Activated naive CD4-positive, alpha-beta T cell treated with anti-CD3 and anti-CD28 coated beads for 36 hours (primary cell): Measurements from ENCODE around the gene VASP. TPM values are rescaled to one million over a fixed set of nuclear protein-coding genes. Genes with fewer than 3 reads are reported as not detected.
"Not testable (repeated sequence)": the region's sequence is repeated elsewhere in the genome, so short reads cannot be mapped to it uniquely, and the experiment has no call there.

Experiments used
- CTCF ChIA-PET: fragments of 350-600 bp; sonication (Branson Sonifier 250); formaldehyde crosslinking; loops from one replicate; lab custom pipeline; 2021; ENCODE audit warnings: antibody characterized with exemption; lab: Charles Lee
- DNase-seq: peaks from one replicate; pipeline ENCODE4 v3.0.0-alpha.2; 2020
- H3K27ac Mint-ChIP-seq: one replicate; pipeline ENCODE4 v1.8.0; 2021; ENCODE audit warnings: mild to moderate bottlenecking, mixed read lengths
- H3K27me3 Mint-ChIP-seq: one replicate; pipeline ENCODE4 v1.8.0; 2021; ENCODE audit warnings: low read depth, mixed read lengths
- H3K36me3 Mint-ChIP-seq: one replicate; pipeline ENCODE4 v1.8.0; 2021; ENCODE audit warnings: low read depth, mixed read lengths
- H3K4me1 Mint-ChIP-seq: one replicate; pipeline ENCODE4 v1.8.0; 2021; ENCODE audit warnings: low read depth, mixed read lengths
- H3K4me3 Mint-ChIP-seq: one replicate; pipeline ENCODE4 v1.8.0; 2021; ENCODE audit warnings: mild to moderate bottlenecking, moderate library complexity, mixed read lengths
- H3K9me3 Mint-ChIP-seq: one replicate; pipeline ENCODE4 v1.8.0; 2021; ENCODE audit warnings: mixed read lengths
- intact Hi-C: fragments of 100-400 bp; cut with micrococcal nuclease; formaldehyde crosslinking; loops from one replicate; pipeline ENCODE4 v1.15.1; 2023
- total RNA-seq, 2 experiments: library from RNA; stranded (reverse); gene quantifications; one replicate each; pipeline ENCODE4 v1.2.3, GENCODE V29; 2021

Gene VASP
- total RNA-seq, 2 experiments from 2014 or later: 94.5 to 99.6 TPM

DNA sequence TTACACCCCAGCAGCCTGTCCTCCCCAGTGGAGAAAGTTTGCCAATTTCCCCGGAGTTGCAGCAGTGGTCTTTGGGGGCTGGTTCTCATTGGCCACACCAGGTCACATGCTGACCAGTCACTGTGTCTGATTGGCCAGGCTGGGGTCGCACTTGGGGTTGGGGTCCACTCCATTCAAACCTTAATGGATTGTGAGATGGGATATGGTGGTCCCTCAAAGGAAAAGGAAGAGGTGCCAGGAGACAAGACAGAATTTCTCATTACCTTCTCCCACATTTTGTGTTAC is 5.6 kb upstream of the VASP start:
- intact Hi-C loops: loop anchor here (10.0 kb wide), 1 partner anchor 293 kb away; the partner anchor contains the start of gene DMWD
- H3K4me3 Mint-ChIP-seq: no peak overlapping the region

GRCh38 chr19:45502111-45502510 is 5.2 kb upstream of the VASP start:
- no peak for DNase-seq
- H3K9me3 Mint-ChIP-seq: no peaks in the 10 kb centered on the region
- CTCF ChIA-PET: interaction anchor here (0.9 to 1.3 kb wide), 3 partner anchors 56 to 63 kb away, joined by 3 read pairs; no protein-coding TSS in a partner anchor
- intact Hi-C loops: loop anchor here (10.0 kb wide), 1 partner anchor 293 kb away; the partner anchor contains the start of gene DMWD
- no peaks in the 10 kb centered on the region for H3K36me3 Mint-ChIP-seq
- peaks cover 31% of the 10 kb centered on the region for H3K4me1 Mint-ChIP-seq
- peaks cover 8% of the 10 kb centered on the region for H3K27me3 Mint-ChIP-seq
- no peak overlapping the region for H3K27ac Mint-ChIP-seq
- no peak overlapping the region for H3K4me3 Mint-ChIP-seq

More for the DNA sequence above, 5.6 kb upstream of the VASP start:
- H3K9me3 Mint-ChIP-seq: no peaks in the 10 kb centered on the region
- CTCF ChIA-PET: interaction anchor here (0.9 to 1.3 kb wide), 3 partner anchors 16 to 57 kb away, joined by 3 to 7 read pairs (median 3); no protein-coding TSS in a partner anchor
- H3K27ac Mint-ChIP-seq: no peak overlapping the region
- DNase-seq: no peak
- H3K27me3 Mint-ChIP-seq: peaks cover 9% of the 10 kb centered on the region
- H3K36me3 Mint-ChIP-seq: no peaks in the 10 kb centered on the region
- peaks cover 33% of the 10 kb centered on the region for H3K4me1 Mint-ChIP-seq

- Mint-ChIP-seq H3K9me3 (no peaks in the 10 kb centered on the region), H3K36me3 (no peaks in the 10 kb centered on the region), H3K4me3 (no peak overlapping the region), H3K4me1 (peaks cover 21% of the 10 kb centered on the region), H3K27me3 (no peaks in the 10 kb centered on the region), H3K27ac (no peak overlapping the region)
- intact Hi-C loops: loop anchor here (10.0 kb wide), 1 partner anchor 291 kb away; the partner anchor contains the start of gene DMWD
- CTCF ChIA-PET: interaction anchor here (0.7 to 1.1 kb wide), 3 partner anchors 10 to 54 kb away, joined by 4 to 6 read pairs (median 5); no protein-coding TSS in a partner anchor
- no peak for DNase-seq
Measured at GRCh38 chr19:45503909-45504308, 3.4 kb upstream of the VASP start.

DNA sequence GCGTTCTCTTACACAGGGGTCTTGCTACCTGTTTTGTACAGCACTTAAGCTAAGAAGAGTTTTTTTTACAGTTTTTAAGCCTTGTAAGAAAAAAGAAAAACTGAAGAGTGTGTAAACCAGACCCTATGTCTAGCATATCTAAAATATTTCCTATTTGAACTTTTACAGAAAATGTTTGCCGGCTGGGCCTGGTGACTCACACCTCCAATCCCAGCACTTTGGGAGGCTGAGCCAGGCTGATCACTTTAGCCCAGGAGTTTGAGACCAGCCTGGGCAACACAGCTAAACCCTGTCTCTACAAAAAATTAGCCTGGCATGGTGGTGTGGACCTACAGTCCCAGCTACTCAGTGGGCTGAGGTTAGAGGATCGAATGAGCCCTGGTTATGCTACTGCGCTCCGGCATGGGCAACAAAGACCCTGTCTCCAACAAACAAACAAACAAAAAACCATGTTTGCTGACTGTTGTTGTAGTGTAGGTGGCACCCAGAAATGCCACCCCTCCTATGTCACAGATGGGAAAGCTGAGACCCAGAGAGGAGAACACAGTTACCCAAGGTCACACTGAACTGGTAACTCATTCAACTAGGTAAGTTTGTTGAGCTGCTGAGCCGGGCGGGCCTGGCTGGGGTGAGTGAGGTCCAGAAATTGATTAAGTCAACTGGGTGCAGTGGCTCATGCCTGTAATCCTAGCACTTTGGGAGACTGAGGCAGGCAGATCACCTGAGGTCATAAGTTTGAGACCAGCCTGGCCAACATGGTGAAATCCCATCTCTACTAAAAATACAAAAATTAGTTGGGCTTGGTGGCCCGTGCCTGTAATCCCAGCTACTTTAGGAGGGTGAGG is 1.9 kb upstream of the VASP start:
- Mint-ChIP-seq H3K27ac (peak overlapping the region; percentile 81), H3K36me3 (no peaks in the 10 kb centered on the region), H3K4me3 (peak overlapping the region; percentile 86), H3K4me1 (peaks cover 28% of the 10 kb centered on the region), H3K27me3 (no peaks in the 10 kb centered on the region), H3K9me3 (no peaks in the 10 kb centered on the region)
- intact Hi-C loops: loop anchor here (10.0 kb wide), 1 partner anchor 289 kb away; the partner anchor contains the start of gene DMWD
- CTCF ChIA-PET: interaction anchor here (0.7 to 1.8 kb wide), 7 partner anchors 10 to 137 kb away, joined by 3 to 10 read pairs (median 5); no protein-coding TSS in a partner anchor
- no peak for DNase-seq

DNA sequence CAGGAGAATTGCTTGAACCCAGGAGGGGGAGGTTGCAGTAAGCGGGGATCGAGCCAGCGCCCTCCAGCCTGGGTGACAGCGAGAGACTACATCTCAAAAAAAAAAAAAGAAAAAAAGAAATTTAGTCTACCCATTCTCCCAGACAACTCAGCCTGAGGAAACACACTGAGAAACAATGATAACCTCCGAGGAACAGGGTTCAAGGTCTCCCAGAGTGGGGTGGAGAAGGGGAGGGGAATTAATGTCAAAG is 1.4 kb upstream of the VASP start:
- no peaks in the 10 kb centered on the region for H3K36me3 Mint-ChIP-seq
- H3K4me3 Mint-ChIP-seq: peak overlapping the region; percentile 86
- peak overlapping the region; percentile 81 for H3K27ac Mint-ChIP-seq
- DNase-seq: no peak
- H3K27me3 Mint-ChIP-seq: no peaks in the 10 kb centered on the region
- CTCF ChIA-PET: interaction anchor here (0.9 to 1.8 kb wide), 5 partner anchors 10 to 136 kb away, joined by 4 to 10 read pairs (median 5); no protein-coding TSS in a partner anchor
- no peaks in the 10 kb centered on the region for H3K9me3 Mint-ChIP-seq
- intact Hi-C loops: loop anchor here (1.0 to 10.0 kb wide), 7 partner anchors 9 to 289 kb away; partner anchors contain the start of genes DMWD, FBXO46, OPA3 and QPCTL
- peaks cover 34% of the 10 kb centered on the region for H3K4me1 Mint-ChIP-seq

GRCh38 chr19:45506246-45506988 is 862 bp upstream of the VASP start:
- no peaks in the 10 kb centered on the region for H3K27me3 Mint-ChIP-seq
- CTCF ChIA-PET: interaction anchor here (0.9 to 1.8 kb wide), 3 partner anchors 9 to 21 kb away, joined by 5 to 10 read pairs (median 5); no protein-coding TSS in a partner anchor
- no peaks in the 10 kb centered on the region for H3K36me3 Mint-ChIP-seq
- intact Hi-C loops: loop anchor here (1.0 to 10.0 kb wide), 7 partner anchors 9 to 288 kb away; partner anchors contain the start of genes DMWD, FBXO46, OPA3 and QPCTL
- H3K27ac Mint-ChIP-seq: peak overlapping the region; percentile 94
- DNase-seq: peak; percentile 99
- peaks cover 39% of the 10 kb centered on the region for H3K4me1 Mint-ChIP-seq
- H3K9me3 Mint-ChIP-seq: no peaks in the 10 kb centered on the region
- peak overlapping the region; percentile 86 for H3K4me3 Mint-ChIP-seq

DNA sequence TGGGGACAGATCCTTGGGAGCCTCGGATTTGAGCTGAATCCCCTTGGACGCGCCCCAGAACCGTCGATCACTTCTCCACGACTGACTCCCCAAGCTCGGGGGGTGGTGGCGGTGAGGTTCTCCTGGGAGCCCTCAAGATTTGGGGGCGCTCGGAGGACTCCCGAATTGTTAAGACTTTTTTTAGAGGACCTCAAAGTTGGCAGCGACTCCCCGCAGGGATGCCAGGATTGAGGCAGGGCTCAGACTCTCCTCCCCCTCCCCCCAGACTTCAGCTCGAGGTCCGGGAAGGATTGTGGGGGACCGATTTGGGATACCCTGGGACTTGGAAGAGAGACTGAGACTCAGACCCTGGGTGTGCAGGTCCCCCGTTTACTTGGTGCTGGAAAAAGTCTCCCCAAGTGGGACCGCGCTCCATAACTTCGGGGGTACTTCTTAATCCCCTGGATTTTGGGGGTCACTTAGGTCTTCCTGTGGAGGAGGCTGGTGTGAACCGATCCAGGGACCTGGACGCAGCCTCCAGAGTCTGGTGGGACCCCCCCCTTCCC is 665 bp downstream of the VASP start:
- Mint-ChIP-seq H3K9me3 (no peaks in the 10 kb centered on the region), H3K27me3 (no peaks in the 10 kb centered on the region), H3K4me3 (peak overlapping the region; percentile 86), H3K36me3 (peaks cover 2% of the 10 kb centered on the region), H3K27ac (peak overlapping the region; percentile 79), H3K4me1 (peaks cover 48% of the 10 kb centered on the region)
- CTCF ChIA-PET: interaction anchor here (1.6 kb wide), 1 partner anchor 23 kb away, joined by 7 read pairs; no protein-coding TSS in a partner anchor
- no peak for DNase-seq
- intact Hi-C loops: loop anchor here (1.0 to 10.0 kb wide), 10 partner anchors 7 to 287 kb away; partner anchors contain the start of genes DMWD, ERCC2, POLR1G and QPCTL

- CTCF ChIA-PET: interaction anchor here (1.6 kb wide), 1 partner anchor 23 kb away, joined by 7 read pairs; no protein-coding TSS in a partner anchor
- Mint-ChIP-seq H3K4me3 (peak overlapping the region; percentile 86), H3K9me3 (no peaks in the 10 kb centered on the region), H3K4me1 (peaks cover 51% of the 10 kb centered on the region), H3K36me3 (peaks cover 3% of the 10 kb centered on the region), H3K27me3 (no peaks in the 10 kb centered on the region), H3K27ac (peak overlapping the region; percentile 87)
- DNase-seq: peak; percentile 66
- intact Hi-C loops: loop anchor here (10.0 kb wide), 1 partner anchor 286 kb away; the partner anchor contains the start of gene DMWD
Measured at GRCh38 chr19:45508417-45508860, 1.2 kb downstream of the VASP start.

DNA sequence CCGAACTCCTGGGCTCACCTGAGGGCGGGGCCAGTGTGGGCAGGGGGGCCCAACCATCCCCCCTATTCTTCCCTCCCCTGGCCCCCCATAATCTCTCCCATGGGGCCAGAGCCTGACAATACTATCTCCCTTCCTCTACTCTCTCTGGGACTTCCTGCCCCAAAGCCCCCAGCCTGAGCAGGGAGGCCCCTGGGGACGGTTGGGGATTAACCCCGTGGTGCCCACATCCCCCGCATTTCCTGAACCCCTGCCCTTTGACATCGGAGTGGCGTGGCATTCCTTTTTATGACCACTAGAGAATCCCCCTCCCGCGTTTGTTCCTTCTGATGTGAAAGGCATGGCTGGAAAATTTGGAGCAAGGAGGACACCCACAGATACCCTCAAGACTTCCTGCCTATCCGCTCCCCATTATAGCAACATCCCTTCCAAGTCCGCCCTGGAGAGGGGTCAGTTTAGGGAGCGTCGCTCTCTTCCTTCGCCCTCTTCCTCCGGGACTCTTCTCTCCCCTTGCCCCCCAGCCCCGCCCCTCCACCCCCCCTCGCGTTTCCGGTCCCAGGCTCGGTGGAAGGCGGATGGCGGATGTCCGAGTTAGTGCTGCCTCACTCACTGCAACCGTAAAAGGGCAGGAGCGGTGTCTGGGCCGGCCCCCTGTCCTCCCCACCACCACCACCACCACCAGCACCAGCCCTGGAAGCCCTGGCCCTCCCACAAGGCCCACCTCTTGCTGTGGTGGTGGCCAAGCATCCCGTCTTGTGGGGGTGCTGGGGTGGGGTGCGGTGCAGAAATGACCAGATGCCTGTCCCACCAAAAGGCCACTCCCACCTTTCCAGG is 1.8 kb downstream of the VASP start:
- CTCF ChIA-PET: interaction anchor here (0.5 to 1.6 kb wide), 2 partner anchors 24 to 1435 kb away, joined by 3 to 7 read pairs; no protein-coding TSS in a partner anchor

DNA sequence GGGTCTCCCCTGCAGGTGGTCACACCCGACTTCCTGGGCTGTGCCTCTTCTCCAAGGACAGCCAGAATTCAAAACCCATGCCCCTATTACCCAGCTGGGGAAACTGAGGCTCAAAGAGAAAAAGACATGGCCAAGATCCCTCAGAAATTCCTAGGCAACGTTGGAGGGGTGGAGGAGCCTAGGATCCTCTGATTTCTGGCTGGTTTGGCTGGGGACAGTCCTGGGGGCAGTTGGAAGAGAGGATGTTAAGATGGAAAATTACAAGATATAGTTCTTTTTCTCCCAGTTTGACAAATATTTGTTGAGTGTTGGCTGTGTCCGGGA is 2.4 kb downstream of the VASP start:
- peaks cover 60% of the 10 kb centered on the region for H3K4me1 Mint-ChIP-seq
- peak overlapping the region; percentile 87 for H3K27ac Mint-ChIP-seq
- no peaks in the 10 kb centered on the region for H3K27me3 Mint-ChIP-seq
- CTCF ChIA-PET: interaction anchor here (0.5 kb wide), 1 partner anchor 1436 kb away, joined by 3 read pairs; no protein-coding TSS in a partner anchor
- no peak for DNase-seq
- no peaks in the 10 kb centered on the region for H3K9me3 Mint-ChIP-seq
- peaks cover 3% of the 10 kb centered on the region for H3K36me3 Mint-ChIP-seq
- peak overlapping the region; percentile 86 for H3K4me3 Mint-ChIP-seq
- intact Hi-C loops: loop anchor here (10.0 kb wide), 1 partner anchor 285 kb away; the partner anchor contains the start of gene DMWD

More for the DNA sequence above, 1.8 kb downstream of the VASP start:
- DNase-seq: peak; percentile 66
- Mint-ChIP-seq H3K27me3 (no peaks in the 10 kb centered on the region), H3K27ac (peak overlapping the region; percentile 87), H3K9me3 (no peaks in the 10 kb centered on the region), H3K4me3 (peak overlapping the region; percentile 86), H3K36me3 (peaks cover 3% of the 10 kb centered on the region), H3K4me1 (peaks cover 55% of the 10 kb centered on the region)
- intact Hi-C loops: loop anchor here (10.0 kb wide), 1 partner anchor 286 kb away; the partner anchor contains the start of gene DMWD

DNA sequence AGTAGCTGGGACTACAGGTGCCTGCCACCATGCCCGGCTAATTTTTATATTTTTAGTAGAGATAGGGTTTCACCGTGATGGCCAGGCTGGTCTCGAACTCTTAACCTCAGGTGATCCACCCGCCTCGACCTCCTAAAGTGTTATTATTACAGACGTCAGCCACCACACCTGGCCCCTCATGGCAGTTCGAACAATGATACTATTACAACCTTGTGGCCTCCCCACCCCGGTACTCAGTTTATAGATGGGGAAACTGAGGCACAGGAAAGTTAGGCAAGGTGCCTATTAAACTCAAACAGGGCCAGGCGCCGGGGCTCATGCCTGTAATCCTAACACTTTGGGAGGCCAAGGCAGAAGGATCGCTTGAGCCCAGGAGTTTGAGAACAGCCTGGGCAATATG is 3.1 kb downstream of the VASP start:
- peaks cover 64% of the 10 kb centered on the region for H3K4me1 Mint-ChIP-seq
- H3K9me3 Mint-ChIP-seq, H3K4me3 Mint-ChIP-seq, DNase-seq, H3K36me3 Mint-ChIP-seq, H3K27me3 Mint-ChIP-seq, CTCF ChIA-PET, intact Hi-C loops: not testable (repeated sequence)
- H3K27ac Mint-ChIP-seq: peak overlapping the region; percentile 30
